Left renal pelvis (tissue), 4 donors: ENCODE results near the gene TRPT1. TPM values are rescaled to one million over a fixed set of nuclear protein-coding genes. Genes with fewer than 3 reads are reported as not detected.

Source experiments
- DNase-seq, 4 donors: peaks; one replicate each; pipeline ENCODE4 v3.0.0-alpha.2; 2013; ENCODE audit warnings: low read depth in 4 of 4, low spot score in 3 of 4
- polyA plus RNA-seq, 4 donors: library from polyadenylated mRNA; unstranded; fragments of 120-200 nt; gene quantifications; one replicate each; pipeline ENCODE4 v1.2.1, GENCODE V29; 2013; ENCODE audit not compliant: insufficient read length in 4 of 4

TRPT1 gene, protein sequence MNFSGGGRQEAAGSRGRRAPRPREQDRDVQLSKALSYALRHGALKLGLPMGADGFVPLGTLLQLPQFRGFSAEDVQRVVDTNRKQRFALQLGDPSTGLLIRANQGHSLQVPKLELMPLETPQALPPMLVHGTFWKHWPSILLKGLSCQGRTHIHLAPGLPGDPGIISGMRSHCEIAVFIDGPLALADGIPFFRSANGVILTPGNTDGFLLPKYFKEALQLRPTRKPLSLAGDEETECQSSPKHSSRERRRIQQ
- polyA plus RNA-seq, result 10 to 100 TPM; 25.7 to 56.1 (median 40.1) TPM

DNA sequence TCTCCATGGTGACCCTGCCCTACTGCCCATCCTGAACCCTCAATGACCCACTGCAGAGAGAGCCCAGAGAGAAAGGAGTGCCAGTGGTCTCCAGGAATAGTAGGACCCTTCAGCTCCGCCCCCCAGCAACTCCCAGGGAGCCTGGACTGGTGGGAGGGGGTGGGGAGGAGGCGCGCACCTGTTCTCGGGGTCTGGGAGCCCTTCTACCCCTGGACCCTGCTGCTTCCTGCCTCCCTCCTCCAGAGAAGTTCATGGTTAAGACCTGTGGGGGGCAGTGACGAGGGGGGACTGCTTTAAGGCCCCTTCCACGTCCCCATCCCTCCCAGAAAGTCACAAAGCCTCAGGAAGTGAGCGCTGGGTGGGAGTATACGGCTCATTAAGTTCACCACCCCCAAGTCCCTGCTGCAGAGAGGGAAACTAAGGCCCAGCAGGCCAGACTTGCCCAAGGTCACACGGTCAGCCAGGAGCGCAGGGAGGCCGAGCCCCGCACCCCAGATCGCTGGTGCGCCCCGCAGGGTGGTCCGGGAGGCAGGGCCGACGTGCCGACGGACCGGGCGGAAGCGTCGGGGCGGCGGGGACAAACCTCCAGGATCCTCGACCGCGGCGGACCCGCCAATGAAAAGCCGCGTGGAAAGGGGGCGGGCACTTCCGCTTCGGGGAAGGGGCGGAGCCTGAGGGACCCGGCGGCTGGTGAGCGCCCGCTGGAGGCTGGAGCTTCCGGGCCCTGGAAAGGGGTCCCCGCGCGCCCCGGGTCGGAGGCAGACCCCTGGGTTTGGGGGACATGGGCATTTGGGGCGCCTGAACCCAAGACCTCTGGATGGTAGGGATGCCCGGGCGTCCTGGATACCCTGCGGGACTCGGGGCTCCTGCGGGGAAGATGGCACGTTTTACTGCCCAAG is at the start of gene TRPT1, which contains the start of gene NUDT22:
Gene TRPT1 (minus strand): TSS at position 579 of the 899 bp plus-strand sequence. CDS start 326 bp downstream, at position 253.
Gene NUDT22 (plus strand): TSS at position 667 of the 899 bp plus-strand sequence. CDS start 379 bp downstream, outside the sequence.
- DNase-seq, result no peak

DNA sequence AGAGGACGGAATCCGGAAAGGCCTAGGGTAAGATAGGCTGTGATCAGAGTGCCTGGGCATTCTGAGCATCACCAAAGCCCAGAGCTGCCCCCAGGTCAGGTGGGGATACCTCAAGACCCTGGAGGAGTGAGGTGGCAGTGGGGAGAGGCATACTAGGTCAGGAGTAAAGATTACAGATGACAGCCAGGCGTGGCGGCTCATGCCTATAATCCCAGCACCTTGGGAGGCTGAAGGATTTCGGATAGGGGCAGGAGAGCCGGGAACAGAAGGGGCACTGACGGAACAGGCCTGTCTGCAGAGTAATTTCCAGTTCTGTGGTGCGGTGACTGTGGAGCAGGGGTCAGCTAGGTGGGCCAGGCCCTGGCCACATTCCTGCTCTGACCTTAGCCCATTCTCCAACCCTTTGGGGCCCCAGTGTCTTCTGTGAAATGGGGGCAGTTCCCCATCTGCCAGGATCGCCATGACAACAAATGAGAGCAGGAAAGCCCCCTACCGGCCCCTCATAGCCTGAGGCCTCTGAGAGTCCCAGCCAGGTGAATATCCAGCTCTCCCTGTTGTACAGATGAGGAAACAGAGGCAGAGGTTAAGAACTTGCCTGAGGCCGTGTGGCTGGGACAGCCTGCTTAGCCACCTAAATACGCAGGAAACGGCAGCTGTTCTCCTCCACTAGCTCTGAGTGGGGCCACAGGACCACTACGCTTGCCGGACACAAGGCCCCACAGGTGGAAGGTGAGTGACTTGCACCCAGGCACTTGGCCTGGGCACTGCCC is 49.2 kb upstream of the TRPT1 start:
- DNase-seq, result no peak

DNA sequence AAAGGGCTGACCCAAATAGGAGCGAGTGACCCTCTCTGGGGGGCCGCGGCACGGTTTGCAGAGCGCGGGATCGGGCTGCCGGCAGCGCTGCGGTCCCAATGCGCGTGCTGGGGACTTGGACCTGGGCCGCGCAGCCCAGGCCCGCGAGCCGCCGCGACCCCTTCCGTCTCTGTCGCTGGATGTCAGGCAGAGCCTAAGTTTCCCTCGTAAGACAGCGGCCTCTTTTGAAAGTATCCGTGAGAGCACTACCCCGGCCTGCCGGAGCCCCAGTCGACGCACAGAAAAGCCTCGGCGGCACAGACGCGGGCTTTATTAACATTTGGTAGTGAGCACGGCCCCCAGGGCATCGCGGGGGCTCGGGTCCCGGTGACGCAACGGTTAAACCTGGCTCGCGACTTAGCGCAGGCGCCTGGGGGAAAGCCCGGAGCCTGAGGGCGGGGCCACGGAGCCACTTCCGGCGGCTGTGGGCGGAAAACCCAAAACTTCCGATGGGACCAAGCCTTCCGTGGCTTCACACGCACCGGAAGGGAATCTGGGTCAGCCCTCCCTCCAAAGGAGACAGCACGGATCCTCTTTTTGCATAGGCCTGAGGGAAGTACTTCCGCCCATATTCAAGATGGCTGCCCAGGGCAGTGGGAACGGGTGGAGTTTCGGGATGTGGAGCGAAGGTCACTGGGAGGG is 43.7 kb upstream of the TRPT1 start:
- DNase-seq, result peak; percentile 96 to 99 (median 98)

DNA sequence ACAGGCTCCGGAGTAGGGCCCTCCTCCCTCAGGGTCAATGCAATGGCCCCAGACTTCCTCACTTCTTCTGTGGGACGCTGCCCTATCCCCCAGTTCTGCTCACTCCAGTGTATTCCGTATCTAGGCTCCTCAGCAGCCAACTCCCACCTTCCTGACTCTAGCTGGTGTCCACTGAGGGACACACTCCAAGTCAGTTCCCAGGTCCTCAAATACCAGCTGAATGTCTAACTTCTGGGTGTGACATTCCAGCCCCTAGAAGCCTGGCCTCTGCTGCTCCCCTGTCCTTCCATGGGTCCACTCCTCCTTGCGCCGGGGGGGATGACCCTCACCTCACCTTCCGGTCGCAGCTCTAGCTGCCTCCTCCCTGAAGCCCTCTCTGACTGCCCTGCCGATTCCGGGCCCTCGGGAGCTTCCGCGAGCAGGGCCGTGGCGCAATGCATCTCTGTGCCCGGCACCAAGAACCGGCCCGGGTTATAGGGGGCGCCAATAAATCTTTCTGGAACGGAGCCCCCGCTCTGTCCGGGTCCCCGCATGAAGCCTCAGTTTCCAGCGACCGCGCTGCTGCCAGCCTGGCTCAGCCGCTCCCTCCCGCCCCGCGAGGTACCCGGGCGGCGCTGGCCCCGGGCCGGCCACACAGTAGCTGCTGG is 43.0 kb upstream of the TRPT1 start:
- no peak for DNase-seq

DNA sequence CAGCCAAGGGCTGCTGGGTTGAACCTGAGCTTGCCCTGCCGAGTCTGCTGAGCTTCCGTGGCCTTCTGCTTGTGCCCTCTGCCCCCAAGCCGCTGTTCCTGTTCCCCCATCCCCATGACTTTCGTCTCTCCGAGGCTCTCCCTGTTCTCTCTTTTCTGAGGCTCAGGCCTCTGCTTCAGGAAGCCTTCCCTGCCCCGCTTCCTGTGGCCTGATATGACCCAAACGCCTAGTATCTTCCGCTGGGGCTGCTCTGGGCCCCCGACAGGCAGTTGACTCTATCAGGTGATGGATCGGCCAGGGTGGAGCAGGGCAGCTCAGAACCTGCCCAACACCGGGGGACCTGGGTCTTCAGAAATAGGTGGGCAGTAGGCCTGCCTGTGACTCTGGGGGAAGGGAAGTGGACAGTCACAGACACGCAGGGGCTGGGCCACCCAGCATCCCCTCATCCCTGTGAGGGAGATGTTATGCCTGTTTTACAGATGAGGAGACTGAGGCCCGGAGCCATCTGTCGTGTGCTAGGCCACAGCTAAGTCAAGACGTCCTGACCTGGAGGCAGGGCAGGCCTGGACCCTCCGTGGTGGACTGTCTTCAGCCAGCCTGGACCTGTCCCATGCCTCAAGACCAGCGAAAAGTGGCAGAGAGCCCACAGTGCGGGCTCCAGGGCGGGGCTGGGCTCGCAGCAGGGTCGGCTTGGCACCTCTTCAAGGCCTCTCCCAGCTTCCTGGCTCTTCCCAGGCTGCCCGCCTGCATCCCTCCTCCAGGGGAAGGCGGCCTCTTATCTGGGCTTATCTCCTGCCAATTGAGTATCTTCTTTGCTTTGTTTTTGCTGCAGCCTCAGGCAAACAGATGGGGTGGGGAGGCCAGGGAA is 42.3 kb upstream of the TRPT1 start:
- no peak for DNase-seq

DNA sequence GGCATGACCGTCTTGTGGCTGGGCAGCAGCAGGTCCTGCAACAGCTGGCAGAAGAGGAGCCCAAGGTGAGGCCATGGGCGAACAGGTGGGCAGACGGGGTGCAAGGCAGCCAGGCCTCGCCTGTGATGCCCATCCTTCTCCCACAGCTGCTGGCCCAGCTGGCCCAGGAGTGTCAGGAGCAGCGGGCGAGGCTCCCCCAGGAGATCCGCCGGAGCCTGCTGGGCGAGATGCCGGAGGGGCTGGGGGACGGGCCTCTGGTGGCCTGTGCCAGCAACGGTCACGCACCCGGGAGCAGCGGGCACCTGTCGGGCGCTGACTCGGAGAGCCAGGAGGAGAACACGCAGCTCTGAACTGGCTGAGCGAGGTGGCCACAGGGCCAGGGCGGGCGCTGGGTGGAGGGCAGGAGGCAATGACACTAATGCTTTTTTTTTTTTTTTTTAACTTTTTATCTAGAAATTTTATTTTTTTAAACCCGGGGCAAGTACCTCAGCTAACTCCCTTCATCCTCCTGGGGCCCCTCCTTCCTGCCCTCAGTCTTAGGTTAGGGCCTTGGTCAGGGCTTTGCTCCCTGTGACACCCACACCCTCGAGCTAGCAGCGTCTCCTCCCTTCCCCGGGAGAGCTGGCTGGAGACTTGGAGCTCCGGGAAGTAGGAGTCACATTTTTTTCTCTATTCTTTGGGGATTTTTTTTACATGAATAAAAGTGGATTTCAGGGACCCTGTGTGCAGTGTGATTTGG is 41.4 kb upstream of the TRPT1 start:
- no peak for DNase-seq

DNA sequence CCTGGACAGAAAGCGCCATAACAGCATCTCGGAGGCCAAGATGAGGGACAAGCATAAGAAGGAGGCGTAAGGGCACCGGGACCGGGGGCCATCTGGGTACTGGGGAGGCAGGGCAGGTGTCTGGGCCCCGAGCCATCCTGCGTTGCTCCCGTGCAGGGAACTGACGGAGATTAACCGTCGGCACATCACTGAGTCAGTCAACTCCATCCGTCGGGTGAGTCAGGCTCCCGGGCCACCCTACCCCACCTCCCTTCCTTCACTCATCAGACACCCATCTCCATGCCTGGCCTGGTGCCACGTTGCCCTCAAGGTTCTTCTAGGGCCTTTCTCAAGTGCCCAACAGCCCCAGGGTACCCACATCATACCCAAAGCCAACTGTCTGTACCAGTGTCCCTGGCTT is 40.4 kb upstream of the TRPT1 start:
- DNase-seq, result no peak

DNA sequence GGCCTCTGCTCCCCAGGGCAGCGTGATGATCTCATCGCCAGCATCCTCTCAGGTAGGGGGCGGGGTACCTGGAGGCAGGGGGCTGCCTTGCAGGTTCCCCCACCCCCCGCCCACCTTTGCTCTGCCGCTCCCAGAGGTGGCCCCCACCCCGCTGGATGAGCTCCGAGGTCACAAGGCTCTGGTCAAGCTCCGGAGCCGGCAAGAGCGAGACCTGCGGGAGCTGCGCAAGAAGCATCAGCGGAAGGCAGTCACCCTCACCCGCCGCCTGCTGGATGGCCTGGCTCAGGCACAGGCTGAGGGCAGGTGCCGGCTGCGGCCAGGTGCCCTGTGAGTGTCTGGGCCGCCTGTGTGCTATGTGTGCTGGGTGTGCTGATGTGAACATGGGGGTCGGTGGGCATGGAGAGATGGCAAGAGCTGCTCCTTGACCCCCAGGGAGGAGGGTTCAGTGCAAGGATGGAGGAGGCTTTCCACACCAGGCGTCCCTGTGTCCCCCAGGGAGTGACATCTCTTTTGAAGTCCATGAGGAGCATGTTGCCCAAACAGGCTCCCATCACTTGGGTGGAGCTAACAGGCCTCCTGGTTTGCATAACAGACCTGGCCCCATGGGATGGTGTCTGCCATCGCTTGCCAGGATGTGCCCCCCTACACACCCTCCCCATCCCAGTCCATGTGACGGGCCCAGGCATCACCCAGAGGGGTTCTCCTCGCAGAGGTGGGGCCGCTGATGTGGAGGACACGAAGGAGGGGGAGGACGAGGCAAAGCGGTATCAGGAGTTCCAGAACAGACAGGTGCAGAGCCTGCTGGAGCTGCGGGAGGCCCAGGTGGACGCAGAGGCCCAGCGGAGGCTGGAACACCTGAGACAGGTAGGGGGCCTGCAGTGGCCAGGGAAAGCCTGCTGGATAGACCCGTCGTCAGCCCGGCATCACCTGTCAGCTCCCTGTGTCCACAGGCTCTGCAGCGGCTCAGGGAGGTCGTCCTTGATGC is 39.5 kb upstream of the TRPT1 start:
- no peak for DNase-seq

DNA sequence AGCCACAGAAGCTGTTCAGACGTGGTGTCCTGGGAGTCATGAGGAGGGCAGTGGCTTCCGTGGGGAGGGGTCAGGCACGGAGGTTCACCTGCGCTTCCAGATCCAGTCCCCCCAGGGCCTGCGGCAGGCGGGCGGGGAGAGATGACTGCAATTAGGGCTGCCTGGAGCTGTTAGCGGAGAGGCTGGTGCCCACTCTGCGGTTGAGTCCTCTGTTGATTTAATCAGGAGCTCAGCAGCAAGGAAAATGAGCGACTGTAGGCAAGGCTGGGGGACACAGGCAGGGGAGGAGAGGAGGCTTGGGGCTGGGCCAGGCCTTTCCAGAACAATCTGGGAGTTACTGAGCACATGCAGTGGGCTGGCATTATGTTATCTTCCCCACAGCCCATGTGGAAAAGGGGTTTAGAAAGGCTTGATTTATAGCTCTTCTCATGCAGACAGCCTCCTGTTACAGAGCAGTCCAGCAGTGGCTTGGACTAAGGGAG is 38.4 kb upstream of the TRPT1 start:
- no peak for DNase-seq

DNA sequence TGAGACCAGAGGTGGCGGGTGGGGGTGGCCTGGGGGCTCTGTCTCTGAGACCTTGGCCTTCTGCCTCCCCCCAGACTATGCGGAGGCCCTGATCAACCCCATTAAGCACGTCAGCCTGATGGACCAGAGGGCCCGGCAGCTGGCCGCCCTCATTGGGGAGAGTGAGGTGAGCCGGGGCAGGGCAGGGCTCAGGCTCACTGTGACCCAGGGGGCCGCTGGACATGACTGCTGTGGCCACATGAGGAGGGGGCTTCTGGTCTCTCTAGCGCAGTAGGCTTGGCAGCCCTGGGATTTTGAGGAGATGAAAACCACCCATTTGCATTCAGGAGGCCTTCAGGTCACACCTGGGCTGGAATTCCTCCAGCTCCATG is 37.9 kb upstream of the TRPT1 start:
- DNase-seq, result no peak

DNA sequence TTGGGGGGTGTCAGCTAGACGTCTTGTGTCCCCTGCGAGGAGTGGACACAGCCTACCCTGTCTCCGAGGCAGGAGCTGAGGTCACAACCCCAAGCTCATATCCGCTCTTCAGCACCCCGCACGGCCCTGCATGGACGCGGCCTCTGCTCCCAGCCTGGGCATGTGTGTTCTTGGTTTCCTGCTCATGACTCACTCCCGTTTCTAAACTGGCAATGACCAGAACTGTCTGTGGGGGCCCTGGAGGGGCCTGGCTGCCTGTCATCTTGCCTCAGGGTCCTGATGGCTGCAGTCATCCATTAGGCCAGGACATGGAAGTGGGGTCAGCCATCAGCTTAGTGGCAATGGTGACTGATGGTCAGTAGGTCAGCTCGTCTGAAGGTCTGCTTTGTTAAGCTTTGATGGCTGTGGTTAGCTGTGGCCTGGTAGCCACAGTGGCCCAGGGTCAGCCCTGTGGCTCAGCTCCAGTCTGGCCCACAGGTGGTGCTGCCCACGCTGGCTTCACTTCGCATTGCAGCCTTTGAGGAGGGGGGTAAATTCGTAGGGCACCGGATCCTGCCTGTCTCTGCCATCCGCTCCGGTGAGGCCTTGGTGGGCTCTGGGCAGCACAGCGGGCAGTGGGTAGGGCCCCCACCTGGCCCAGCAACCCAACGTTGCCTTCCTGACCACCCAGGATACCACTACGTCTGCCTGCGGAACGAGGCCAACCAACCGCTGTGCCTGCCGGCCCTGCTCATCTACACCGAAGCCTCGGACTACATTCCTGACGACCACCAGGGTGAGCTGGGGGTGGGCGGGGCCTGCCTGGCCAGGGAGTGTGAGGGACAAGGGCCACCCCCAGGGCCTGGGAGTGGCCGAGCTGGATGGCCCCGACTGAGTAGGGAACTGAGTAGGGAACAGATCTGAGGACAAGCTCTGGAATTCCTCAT is 37.3 kb upstream of the TRPT1 start:
- no peak for DNase-seq

DNA sequence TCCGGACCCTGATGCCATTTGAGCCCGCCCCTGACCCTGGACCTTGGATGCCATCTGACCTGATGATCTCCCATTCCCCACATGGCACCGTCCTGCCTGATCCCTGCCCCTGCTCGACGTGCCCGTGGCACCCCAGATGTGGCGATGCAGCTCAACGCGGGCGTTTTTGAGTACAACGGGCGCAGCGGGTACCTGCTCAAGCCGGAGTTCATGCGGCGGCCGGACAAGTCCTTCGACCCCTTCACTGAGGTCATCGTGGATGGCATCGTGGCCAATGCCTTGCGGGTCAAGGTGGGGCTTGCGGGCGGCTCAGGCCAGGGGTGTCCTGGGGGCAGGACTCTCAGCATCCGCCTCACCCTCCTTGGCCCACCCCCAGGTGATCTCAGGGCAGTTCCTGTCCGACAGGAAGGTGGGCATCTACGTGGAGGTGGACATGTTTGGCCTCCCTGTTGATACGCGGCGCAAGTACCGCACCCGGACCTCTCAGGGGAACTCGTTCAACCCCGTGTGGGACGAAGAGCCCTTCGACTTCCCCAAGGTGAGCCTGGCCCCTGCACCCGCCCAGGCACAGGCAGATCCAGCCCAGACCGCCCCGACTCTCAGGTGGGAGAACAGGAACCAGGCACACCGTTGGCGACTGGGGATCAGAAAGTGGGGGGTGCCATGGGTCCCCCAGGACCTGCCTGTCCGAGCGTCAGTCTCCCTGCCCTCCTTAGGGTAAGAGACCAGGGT is 36.5 kb upstream of the TRPT1 start:
- no peak for DNase-seq

DNA sequence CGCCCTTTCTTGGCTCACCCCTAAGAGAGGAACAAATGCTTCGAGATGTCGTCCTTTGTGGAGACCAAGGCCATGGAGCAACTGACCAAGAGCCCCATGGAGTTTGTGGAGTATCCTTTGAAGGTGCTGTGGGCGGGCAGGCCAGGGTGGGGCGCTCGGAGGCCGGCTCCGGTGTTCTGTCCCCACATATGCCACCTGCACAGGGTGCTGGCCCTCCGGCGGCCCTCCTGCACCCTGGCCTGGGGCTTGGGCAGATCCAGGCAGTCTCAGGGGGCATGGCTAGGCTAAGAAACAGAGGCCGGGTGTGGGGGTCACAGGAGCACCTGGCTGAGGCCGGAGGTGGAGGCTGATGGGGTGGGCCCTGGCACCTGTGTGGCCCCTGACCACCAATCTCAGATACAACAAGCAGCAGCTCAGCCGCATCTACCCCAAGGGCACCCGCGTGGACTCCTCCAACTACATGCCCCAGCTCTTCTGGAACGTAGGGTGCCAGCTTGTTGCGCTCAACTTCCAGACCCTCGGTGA is 35.6 kb upstream of the TRPT1 start:
- DNase-seq, result no peak

DNA sequence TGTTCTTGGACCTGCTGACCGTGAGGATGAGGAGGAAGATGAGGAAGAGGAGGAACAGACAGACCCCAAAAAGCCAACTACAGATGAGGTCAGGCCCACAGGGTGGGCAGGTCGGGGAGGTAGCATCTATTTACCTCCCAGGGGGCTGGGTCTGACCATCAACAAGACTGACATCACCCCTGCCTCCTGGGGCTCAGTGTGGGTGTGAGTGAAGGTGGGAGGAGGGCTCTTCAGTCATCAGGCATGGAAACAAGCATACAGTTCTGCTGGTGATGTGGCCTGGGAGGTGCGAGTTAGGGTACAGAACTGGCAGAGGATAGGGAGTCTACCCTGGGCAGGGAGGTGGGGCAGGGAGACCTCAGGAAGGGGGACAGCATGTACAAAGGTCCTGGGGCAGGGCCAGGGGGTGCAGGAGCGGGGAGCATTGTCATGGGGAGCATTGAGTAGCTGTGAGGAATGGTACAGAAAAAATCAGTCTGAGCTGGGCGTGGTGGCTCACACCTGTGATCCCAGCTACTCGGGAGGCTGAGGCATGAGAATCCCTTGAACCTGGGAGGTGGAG is 34.2 kb upstream of the TRPT1 start:
- no peak for DNase-seq
